IMR-90 (cell line): ENCODE results near the gene EMSY.

ENCODE experiments used
- CEBPB ChIP-seq: IDR thresholded peaks from 2 replicates; pipeline ENCODE4 v1.6.1; 2012; ENCODE audit warnings: low read depth, low read length, improper control_type of control experiment
- FOS ChIP-seq: fragments of 150-350 bp; IDR thresholded peaks from 2 replicates; pipeline ENCODE4 v1.6.1; 2016; ENCODE audit warnings: low read depth, low read length
- MAFK ChIP-seq: IDR thresholded peaks from 2 replicates; pipeline ENCODE4 v1.6.1; 2012; ENCODE audit warnings: low read depth, low read length, improper control_type of control experiment
- MXI1 ChIP-seq: IDR thresholded peaks from 2 replicates; pipeline ENCODE4 v1.6.1; 2012; ENCODE audit warnings: low read depth, mild to moderate bottlenecking, low read length, moderate library complexity, borderline replicate concordance
- POLR2A ChIP-seq: IDR thresholded peaks from 2 replicates; pipeline ENCODE4 v1.6.1; 2012; ENCODE audit warnings: mild to moderate bottlenecking, low read depth, low read length
- RAD21 ChIP-seq: IDR thresholded peaks from 2 replicates; pipeline ENCODE4 v1.6.1; 2012; ENCODE audit warnings: low read length, improper control_type of control experiment
- RFX5 ChIP-seq: IDR thresholded peaks from 2 replicates; pipeline ENCODE4 v1.8.0; 2012; ENCODE audit warnings: low read depth, mild to moderate bottlenecking, low read length, moderate library complexity
- TF ChIP-seq, protein P1 (sequence below): conservative IDR thresholded peaks from 2 replicates; pipeline ENCODE4 v1.5.1; 2012; ENCODE audit warnings: mild to moderate bottlenecking, low read depth, low read length, improper control_type of control experiment

DNA sequence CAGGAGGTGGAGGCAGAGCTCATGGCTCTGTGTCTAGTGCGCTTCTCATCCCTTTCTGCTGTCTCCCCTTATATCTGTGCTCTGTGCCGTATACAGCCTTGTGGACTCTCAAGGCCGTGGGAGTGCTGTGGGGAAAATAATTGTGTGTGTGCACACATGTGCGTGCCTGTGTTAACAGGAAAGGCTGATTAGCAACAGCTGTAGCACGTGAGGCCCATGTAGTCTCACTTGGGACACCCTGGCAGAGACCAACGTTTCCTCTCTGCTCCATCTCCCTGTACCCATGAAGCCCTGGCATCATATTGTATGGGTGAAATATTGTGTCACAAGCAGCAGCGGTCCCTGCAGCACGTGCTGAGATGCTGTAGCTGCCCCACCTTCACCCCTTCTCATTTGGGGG lies 116.4 kb downstream of the EMSY start:
- TF ChIP-seq POLR2A (no peak), RAD21 (no peak), CEBPB (no peak), RFX5 (no peak), MXI1 (no peak), MAFK (no peak), FOS (no peak)
- TF ChIP-seq, protein P1, sequence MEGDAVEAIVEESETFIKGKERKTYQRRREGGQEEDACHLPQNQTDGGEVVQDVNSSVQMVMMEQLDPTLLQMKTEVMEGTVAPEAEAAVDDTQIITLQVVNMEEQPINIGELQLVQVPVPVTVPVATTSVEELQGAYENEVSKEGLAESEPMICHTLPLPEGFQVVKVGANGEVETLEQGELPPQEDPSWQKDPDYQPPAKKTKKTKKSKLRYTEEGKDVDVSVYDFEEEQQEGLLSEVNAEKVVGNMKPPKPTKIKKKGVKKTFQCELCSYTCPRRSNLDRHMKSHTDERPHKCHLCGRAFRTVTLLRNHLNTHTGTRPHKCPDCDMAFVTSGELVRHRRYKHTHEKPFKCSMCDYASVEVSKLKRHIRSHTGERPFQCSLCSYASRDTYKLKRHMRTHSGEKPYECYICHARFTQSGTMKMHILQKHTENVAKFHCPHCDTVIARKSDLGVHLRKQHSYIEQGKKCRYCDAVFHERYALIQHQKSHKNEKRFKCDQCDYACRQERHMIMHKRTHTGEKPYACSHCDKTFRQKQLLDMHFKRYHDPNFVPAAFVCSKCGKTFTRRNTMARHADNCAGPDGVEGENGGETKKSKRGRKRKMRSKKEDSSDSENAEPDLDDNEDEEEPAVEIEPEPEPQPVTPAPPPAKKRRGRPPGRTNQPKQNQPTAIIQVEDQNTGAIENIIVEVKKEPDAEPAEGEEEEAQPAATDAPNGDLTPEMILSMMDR: no peak
